Measurements from ENCODE around the gene ART5.
A peak's percentile ranks its signal among the peaks of the same experiment; 100 is the strongest.
"Not testable (repeated sequence)": the region's sequence is repeated elsewhere in the genome, so short reads cannot be mapped to it uniquely, and the experiment has no call there.

The ART5 gene

GRCh38 chr11:3641701-3642070 is at the start of gene ART5:
ART5 (minus strand) TSS chr11:3641992; CDS start chr11:3641862, 130 bp downstream.
- peak; percentile 59 for DNase-seq

DNA sequence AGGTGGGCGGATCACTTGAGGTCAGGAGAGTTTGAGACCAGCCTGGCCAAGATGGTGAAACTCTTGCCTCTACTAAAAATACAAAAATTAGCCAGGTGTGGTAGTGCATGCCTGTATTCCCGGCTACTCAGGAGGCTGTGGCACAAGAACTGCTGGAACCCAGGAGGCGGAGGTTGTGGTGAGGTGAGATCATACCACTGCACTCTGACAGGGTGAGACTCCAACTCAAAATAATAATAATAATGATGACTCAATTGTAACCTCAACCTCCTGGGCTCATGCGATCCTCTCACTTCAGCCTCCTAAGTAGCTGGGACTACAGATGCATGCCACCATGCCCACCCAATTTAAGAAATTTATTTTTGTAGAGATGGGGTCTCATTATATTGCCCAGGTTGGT is 45.0 kb upstream of the ART5 start:
- no peak for DNase-seq

DNA sequence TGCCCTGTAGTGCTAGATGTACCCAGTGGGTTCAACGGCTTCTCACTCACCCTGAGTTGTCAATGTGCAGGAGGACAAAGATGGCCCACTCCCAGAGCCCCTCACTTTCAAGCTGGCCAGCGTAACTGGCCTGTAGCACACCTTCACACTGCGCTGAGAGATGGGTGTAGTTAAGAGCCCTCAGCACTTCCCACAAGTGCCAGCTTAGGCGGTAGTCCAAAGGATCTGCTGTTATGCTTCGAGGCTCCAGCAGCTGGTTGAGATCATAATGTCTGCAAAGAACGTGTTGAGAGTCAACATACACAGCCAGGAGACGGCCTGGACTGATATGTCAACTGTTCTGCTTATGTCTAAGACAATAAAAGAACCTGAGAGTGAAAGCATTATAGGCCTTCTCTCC is 44.1 kb upstream of the ART5 start:
- DNase-seq: no peak

DNA sequence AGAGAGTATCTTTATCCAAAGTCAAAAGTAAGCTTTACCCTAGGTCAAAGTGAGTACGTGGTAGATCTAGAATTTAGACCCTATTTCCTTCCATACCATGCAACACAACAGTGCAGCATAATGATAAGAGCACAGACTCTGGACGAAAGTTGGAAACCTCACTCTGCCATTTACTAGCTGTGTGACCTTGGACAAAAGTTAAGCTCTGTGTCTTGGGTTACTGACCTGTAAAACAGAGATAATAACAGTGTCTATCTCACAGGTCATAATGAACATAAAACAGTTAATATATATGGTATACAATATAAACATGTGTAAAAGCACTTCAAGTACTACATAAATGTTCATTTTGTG is 43.0 kb upstream of the ART5 start:
- DNase-seq: no peak

GRCh38 chr11:3684129-3684818 is 42.5 kb upstream of the ART5 start:
- no peak for DNase-seq

GRCh38 chr11:3683039-3683438 is 41.2 kb upstream of the ART5 start:
- DNase-seq: no peak

DNA sequence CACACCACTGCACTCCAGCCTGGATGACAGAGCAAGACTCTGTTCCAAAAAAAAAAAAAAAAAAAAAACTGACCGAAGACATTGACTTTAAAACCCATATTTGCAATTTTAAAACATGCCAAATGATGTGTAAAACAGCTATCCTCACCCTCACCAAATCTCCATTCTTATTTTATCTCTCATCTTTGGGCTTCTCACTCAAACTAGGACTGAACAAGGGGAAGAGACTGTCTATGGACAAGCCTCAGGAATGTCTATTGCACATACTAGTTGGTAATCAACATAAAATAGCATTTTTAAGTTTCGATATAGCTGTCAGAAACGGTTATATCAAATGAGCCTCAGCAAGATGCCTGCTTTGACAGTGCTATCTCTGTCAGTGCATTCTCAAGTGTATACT is 37.3 kb upstream of the ART5 start:
- no peak for DNase-seq

- DNase-seq: peak; percentile 33
Measured at GRCh38 chr11:3675971-3676370, 34.2 kb upstream of the ART5 start.

DNA sequence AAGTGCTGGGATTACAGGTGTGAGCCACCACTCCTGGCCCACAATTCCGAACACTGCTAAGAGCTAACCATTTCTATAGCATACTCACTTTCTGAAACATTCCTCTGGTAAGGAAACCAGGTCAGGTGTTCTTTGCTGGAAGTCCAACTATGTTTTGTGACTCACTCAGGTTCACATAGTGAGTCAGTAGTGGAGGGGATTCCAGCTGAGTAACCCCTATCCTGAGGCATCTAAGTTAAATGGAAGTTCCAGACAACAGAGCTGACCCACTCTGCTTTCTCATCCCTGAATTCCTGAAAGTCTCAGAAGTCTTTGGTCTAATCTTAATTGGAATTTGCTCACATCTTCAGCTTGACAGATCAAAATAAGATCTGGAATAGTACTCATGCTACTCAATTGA is 32.4 kb upstream of the ART5 start:
- no peak for DNase-seq

- no peak for DNase-seq
Measured at GRCh38 chr11:3671334-3672254, 29.8 kb upstream of the ART5 start, which contains the start of gene CHRNA10. CHRNA10 (minus strand) TSS chr11:3671384; CDS start chr11:3671312, 72 bp downstream.

GRCh38 chr11:3669742-3670183 is 28.0 kb upstream of the ART5 start:
- no peak for DNase-seq

DNA sequence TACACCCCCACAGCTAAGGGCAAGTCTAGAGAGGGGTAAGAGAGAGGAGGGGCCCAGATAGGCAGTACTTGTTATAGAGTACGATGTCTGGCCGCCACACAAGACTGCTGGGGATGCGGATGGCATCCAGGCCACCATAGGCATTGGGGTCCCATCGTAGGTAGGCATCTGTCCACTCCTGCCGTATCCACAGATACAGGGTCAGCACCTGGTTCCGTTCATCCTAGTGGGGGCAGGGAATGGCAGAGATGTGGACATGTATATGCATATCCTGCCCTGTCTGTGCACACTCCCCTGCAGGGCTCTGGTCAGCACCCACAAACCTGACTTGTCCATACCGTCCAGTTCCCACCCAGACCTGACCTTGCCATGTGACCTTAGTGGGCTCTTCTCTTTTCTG is 27.3 kb upstream of the ART5 start:
- no peak for DNase-seq

- DNase-seq: peak; percentile 42
Measured at GRCh38 chr11:3667149-3668035, 25.6 kb upstream of the ART5 start.

- DNase-seq: peak; percentile 41
Measured at GRCh38 chr11:3666023-3666530, 24.3 kb upstream of the ART5 start.

- peak; percentile 30 for DNase-seq
Measured at GRCh38 chr11:3665336-3666022, 23.7 kb upstream of the ART5 start.

GRCh38 chr11:3664032-3664630 is 22.3 kb upstream of the ART5 start:
- no peak for DNase-seq

- DNase-seq: no peak
Measured at GRCh38 chr11:3662856-3663255, 21.1 kb upstream of the ART5 start.

DNA sequence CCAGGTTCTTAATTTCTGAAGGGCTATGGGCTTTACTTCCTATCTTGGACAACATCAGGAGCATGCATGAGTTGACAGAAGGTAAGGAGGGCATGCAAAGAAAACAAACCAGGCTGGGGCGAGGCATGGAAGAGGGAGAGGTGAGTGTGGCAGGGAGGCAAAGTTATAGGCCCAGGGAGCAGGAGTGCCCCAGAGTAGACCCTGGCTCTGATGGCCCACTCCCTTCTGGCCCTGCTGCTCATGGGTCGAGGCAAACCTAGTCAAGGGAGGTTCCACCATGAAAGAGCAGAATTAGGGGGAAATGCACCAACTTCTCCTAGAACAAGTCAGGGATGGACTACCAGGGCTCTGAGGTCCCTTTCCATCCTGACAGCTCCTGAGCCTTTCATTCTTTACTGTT is 19.2 kb upstream of the ART5 start:
- peak; percentile 42 for DNase-seq

GRCh38 chr11:3659595-3660515 is 18.1 kb upstream of the ART5 start:
- peak; percentile 48 for DNase-seq

- no peak for DNase-seq
Measured at GRCh38 chr11:3658252-3658651, 16.5 kb upstream of the ART5 start.

DNA sequence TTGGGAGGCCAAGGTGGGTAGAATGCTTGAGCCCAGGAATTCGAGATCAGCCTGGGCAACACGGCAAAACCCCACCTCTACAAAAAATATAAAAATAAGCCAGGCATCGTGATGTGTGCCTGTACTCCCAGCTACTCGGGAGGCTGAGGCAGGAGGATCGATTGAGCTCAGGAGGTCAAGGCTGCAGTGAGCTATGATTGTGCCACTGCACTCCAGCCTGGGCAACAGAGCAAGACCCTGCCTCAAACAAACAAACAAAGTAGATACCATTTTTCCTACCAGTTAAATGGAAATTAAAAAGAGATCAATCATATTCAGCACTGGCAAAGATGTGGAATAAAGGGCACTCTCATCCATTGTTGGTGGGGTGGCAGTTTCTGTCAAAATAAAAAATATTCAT is 15.5 kb upstream of the ART5 start:
- not testable (repeated sequence) for DNase-seq

Data from activated CD8-positive, alpha-beta memory T cell treated with anti-CD3 and anti-CD28 coated beads for 24 hours (primary cell).